GM23338 (cell line): ENCODE data around the gene GPR63.

Source experiments
- EZH2 ChIP-seq: fragments of 200-600 bp; sonication (generic); IDR thresholded peaks from one replicate; pipeline ENCODE4 v1.8.0; 2017; ENCODE audit warnings: antibody characterized with exemption, mild to moderate bottlenecking, low read depth; ENCODE audit not compliant: unreplicated experiment
- EZH2phosphoT487 ChIP-seq: fragments of 200-600 bp; sonication (generic); IDR thresholded peaks from one replicate; pipeline ENCODE4 v1.8.1; 2018; ENCODE audit warnings: antibody characterized with exemption; ENCODE audit not compliant: unreplicated experiment
- JUNB ChIP-seq: IDR thresholded peaks from one replicate; pipeline ENCODE4 v1.6.1; 2016; ENCODE audit warnings: antibody characterized with exemption; ENCODE audit not compliant: unreplicated experiment
- NANOG ChIP-seq: IDR thresholded peaks from 2 replicates; pipeline ENCODE4 v1.6.1; 2016; ENCODE audit warnings: antibody characterized with exemption, borderline replicate concordance
- POLR2AphosphoS5 ChIP-seq: IDR thresholded peaks from 2 replicates; pipeline ENCODE4 v1.6.1; 2016; ENCODE audit warnings: antibody characterized with exemption, low read depth
- TF ChIP-seq, protein P1 (sequence below), 2 experiments: fragments of 200-600 bp in 1 of 2; sonication (generic) in 1 of 2; conservative IDR thresholded peaks; 2 replicates each; pipeline versions ENCODE4 v1.5.1 to v1.6.1; 2016 to 2017; ENCODE audit warnings: antibody characterized with exemption in 2 of 2, low read depth in 2 of 2, mild to moderate bottlenecking in 2 of 2, moderate library complexity in 1 of 2
- TF ChIP-seq, protein P2 (sequence below): IDR thresholded peaks from one replicate; pipeline ENCODE4 v1.6.1; 2018; ENCODE audit warnings: antibody characterized with exemption; ENCODE audit not compliant: unreplicated experiment

GRCh38 chr6:96809119-96809518, 28.2 kb downstream of the GPR63 start:
- TF ChIP-seq, protein P1, sequence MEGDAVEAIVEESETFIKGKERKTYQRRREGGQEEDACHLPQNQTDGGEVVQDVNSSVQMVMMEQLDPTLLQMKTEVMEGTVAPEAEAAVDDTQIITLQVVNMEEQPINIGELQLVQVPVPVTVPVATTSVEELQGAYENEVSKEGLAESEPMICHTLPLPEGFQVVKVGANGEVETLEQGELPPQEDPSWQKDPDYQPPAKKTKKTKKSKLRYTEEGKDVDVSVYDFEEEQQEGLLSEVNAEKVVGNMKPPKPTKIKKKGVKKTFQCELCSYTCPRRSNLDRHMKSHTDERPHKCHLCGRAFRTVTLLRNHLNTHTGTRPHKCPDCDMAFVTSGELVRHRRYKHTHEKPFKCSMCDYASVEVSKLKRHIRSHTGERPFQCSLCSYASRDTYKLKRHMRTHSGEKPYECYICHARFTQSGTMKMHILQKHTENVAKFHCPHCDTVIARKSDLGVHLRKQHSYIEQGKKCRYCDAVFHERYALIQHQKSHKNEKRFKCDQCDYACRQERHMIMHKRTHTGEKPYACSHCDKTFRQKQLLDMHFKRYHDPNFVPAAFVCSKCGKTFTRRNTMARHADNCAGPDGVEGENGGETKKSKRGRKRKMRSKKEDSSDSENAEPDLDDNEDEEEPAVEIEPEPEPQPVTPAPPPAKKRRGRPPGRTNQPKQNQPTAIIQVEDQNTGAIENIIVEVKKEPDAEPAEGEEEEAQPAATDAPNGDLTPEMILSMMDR (conservative IDR thresholded peaks at IDR 0.05; ENCODE audit: low read depth in 2 of 2): no peak
- TF ChIP-seq, protein P2, sequence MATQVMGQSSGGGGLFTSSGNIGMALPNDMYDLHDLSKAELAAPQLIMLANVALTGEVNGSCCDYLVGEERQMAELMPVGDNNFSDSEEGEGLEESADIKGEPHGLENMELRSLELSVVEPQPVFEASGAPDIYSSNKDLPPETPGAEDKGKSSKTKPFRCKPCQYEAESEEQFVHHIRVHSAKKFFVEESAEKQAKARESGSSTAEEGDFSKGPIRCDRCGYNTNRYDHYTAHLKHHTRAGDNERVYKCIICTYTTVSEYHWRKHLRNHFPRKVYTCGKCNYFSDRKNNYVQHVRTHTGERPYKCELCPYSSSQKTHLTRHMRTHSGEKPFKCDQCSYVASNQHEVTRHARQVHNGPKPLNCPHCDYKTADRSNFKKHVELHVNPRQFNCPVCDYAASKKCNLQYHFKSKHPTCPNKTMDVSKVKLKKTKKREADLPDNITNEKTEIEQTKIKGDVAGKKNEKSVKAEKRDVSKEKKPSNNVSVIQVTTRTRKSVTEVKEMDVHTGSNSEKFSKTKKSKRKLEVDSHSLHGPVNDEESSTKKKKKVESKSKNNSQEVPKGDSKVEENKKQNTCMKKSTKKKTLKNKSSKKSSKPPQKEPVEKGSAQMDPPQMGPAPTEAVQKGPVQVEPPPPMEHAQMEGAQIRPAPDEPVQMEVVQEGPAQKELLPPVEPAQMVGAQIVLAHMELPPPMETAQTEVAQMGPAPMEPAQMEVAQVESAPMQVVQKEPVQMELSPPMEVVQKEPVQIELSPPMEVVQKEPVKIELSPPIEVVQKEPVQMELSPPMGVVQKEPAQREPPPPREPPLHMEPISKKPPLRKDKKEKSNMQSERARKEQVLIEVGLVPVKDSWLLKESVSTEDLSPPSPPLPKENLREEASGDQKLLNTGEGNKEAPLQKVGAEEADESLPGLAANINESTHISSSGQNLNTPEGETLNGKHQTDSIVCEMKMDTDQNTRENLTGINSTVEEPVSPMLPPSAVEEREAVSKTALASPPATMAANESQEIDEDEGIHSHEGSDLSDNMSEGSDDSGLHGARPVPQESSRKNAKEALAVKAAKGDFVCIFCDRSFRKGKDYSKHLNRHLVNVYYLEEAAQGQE: no peak
- no peak for TF ChIP-seq EZH2
- no peak for TF ChIP-seq JUNB
- no peak for TF ChIP-seq POLR2AphosphoS5
- TF ChIP-seq NANOG: no peak
- no peak for TF ChIP-seq EZH2phosphoT487
